ENCODE measurements around the gene ARHGAP22. TPM values are rescaled to one million over a fixed set of nuclear protein-coding genes. Genes with fewer than 3 reads are reported as not detected.

ARHGAP22 gene
- total RNA-seq, 4 donors from 2014 or later = 0.26 to 3.6 (median 3.0) TPM; not detected in 1

DNA sequence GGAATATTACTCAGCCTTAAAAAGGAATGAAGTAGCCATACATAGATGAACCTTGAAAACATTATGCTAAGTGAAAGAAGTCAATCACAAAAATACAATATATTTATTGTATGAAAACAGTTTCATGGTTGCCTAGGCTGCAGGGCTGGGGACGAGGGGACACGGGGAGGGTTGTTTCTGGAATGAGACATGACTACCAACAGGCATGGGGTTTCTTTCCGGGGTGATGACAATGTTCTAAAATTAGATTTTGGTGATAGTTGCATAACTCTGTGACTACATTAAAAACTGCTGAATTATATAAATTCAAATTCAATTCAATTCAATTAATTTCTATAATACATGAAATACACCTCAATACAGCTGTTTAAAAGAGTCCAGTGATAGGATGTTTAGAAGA is 88.0 kb downstream of the ARHGAP22 start:
- TF ChIP-seq POLR2A (IDR thresholded peaks at IDR 0.05) = no peak
- TF ChIP-seq, protein P1, sequence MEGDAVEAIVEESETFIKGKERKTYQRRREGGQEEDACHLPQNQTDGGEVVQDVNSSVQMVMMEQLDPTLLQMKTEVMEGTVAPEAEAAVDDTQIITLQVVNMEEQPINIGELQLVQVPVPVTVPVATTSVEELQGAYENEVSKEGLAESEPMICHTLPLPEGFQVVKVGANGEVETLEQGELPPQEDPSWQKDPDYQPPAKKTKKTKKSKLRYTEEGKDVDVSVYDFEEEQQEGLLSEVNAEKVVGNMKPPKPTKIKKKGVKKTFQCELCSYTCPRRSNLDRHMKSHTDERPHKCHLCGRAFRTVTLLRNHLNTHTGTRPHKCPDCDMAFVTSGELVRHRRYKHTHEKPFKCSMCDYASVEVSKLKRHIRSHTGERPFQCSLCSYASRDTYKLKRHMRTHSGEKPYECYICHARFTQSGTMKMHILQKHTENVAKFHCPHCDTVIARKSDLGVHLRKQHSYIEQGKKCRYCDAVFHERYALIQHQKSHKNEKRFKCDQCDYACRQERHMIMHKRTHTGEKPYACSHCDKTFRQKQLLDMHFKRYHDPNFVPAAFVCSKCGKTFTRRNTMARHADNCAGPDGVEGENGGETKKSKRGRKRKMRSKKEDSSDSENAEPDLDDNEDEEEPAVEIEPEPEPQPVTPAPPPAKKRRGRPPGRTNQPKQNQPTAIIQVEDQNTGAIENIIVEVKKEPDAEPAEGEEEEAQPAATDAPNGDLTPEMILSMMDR (IDR thresholded peaks at IDR 0.05) = no peak
- Histone ChIP-seq H3K36me3 (no peaks in the 10 kb centered on the region), H3K4me3 (no peak overlapping the region), H3K4me1 (no peaks in the 10 kb centered on the region), H3K27ac (no peak overlapping the region), H3K9me3 (peaks cover 6% of the 10 kb centered on the region in 2 donors), H3K27me3 (no peaks in the 10 kb centered on the region)
- intact Hi-C loops (cut with DNase I; ENCODE audit: low total_unique reads) = no loop called here
- no peak for DNase-seq

GRCh38 chr10:48514916-48515315 is 90.0 kb downstream of the ARHGAP22 start:
- TF ChIP-seq, protein P1 (IDR thresholded peaks at IDR 0.05) = no peak
- no peak for TF ChIP-seq POLR2A (IDR thresholded peaks at IDR 0.05)
- H3K9me3 ChIP-seq = peaks cover 6% of the 10 kb centered on the region in 2 donors
- no peaks in the 10 kb centered on the region for H3K36me3 ChIP-seq
- no peak for DNase-seq
- no peaks in the 10 kb centered on the region for H3K4me1 ChIP-seq
- H3K4me3 ChIP-seq = no peak overlapping the region
- intact Hi-C loops (cut with DNase I; ENCODE audit: low total_unique reads) = no loop called here
- no peaks in the 10 kb centered on the region for H3K27me3 ChIP-seq
- H3K27ac ChIP-seq = no peak overlapping the region

- no peak for TF ChIP-seq POLR2A (IDR thresholded peaks at IDR 0.05)
- TF ChIP-seq, protein P1 (IDR thresholded peaks at IDR 0.05) = no peak
Observed at GRCh38 chr10:48514255-48514654, 90.6 kb downstream of the ARHGAP22 start.

GRCh38 chr10:48512861-48513260 is 92.0 kb downstream of the ARHGAP22 start:
- H3K4me3 ChIP-seq = no peak overlapping the region
- DNase-seq = no peak
- no peak for TF ChIP-seq POLR2A (IDR thresholded peaks at IDR 0.05)
- TF ChIP-seq, protein P1 (IDR thresholded peaks at IDR 0.05) = no peak
- H3K9me3 ChIP-seq = peaks cover 6% of the 10 kb centered on the region in 2 donors
- H3K36me3 ChIP-seq = no peaks in the 10 kb centered on the region
- no peaks in the 10 kb centered on the region for H3K27me3 ChIP-seq
- intact Hi-C loops (cut with DNase I; ENCODE audit: low total_unique reads) = no loop called here
- no peak overlapping the region for H3K27ac ChIP-seq
- no peaks in the 10 kb centered on the region for H3K4me1 ChIP-seq

More at GRCh38 chr10:48514255-48514654, 90.6 kb downstream of the ARHGAP22 start:
- Histone ChIP-seq H3K4me3 (no peak overlapping the region), H3K27me3 (no peaks in the 10 kb centered on the region), H3K4me1 (no peaks in the 10 kb centered on the region), H3K27ac (no peak overlapping the region), H3K9me3 (peaks cover 6% of the 10 kb centered on the region in 2 donors), H3K36me3 (no peaks in the 10 kb centered on the region)
- intact Hi-C loops (cut with DNase I; ENCODE audit: low total_unique reads) = no loop called here
- DNase-seq = no peak

DNA sequence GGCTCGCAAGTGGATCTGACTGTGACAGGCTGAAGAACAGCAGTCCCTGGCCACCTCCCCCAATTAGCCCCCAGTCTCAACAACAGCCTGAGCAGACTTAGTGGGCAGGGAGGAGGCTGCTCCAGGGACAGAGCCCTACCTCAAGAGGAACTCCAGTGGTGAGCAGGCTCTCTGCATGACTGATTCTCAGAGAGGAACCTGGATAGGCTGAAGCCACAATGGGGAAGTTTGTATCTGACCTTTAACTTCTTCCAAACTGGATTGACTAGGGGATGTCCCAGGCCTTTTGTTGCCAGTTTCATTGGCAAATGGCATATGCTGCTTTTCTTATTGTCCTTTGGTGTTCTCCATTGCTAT is 93.0 kb downstream of the ARHGAP22 start:
- intact Hi-C loops (cut with DNase I; ENCODE audit: low total_unique reads) = no loop called here
- Histone ChIP-seq H3K27me3 (no peaks in the 10 kb centered on the region), H3K36me3 (no peaks in the 10 kb centered on the region), H3K27ac (no peak overlapping the region), H3K9me3 (peaks cover 6% of the 10 kb centered on the region in 2 donors), H3K4me3 (no peak overlapping the region), H3K4me1 (no peaks in the 10 kb centered on the region)
- no peak for DNase-seq
- no peak for TF ChIP-seq POLR2A (IDR thresholded peaks at IDR 0.05)
- TF ChIP-seq, protein P1 (IDR thresholded peaks at IDR 0.05) = no peak
